Panc1 (cell line): ENCODE results near the gene PYM1. TPM values are rescaled to one million over a fixed set of nuclear protein-coding genes. Genes with fewer than 3 reads are reported as not detected.

Source experiments
- ATAC-seq: fragments of 200-7000 bp; cut with Tn5 transposase; 2 replicates; pipeline ENCODE4 v1.9.1; 2020; ENCODE audit warnings: mild to moderate bottlenecking, moderate library complexity
- BruUV-seq: library from RNA; stranded (reverse); fragments of 400-500 nt; replicated peaks from 2 replicates; lab custom pipeline; 2021; lab: Mats Ljungman, UMichigan
- CTCF ChIA-PET: fragments of 300-600 bp; sonication (Branson Sonifier 250); formaldehyde crosslinking; loops from one replicate; lab custom pipeline; 2022; ENCODE audit warnings: antibody characterized with exemption; lab: Charles Lee
- POLR2A ChIA-PET: fragments of 300-600 bp; sonication (Branson Sonifier 250); formaldehyde crosslinking; loops from one replicate; lab custom pipeline; 2022; ENCODE audit warnings: antibody characterized with exemption; lab: Charles Lee
- DNase-seq: peaks from one replicate; pipeline ENCODE4 v3.0.0-alpha.2; 2010; ENCODE audit warnings: low read depth, low spot score
- H3K27ac ChIP-seq: 2 replicates; pipeline ENCODE4 v1.5.1; 2011; ENCODE audit warnings: mild to moderate bottlenecking, low read length, inconsistent platforms
- H3K27me3 ChIP-seq: fragments of 200-500 bp; sonication (Bioruptor generic); 2 replicates; pipeline ENCODE4 v1.6.0; 2014; ENCODE audit warnings: low read length, inconsistent platforms; ENCODE audit not compliant: control insufficient read depth, insufficient read depth
- H3K36me3 ChIP-seq: fragments of 200-500 bp; sonication (Bioruptor generic); 2 replicates; pipeline ENCODE4 v1.5.1; 2014; ENCODE audit warnings: inconsistent platforms, mild to moderate bottlenecking, low read length, moderate library complexity; ENCODE audit not compliant: control insufficient read depth, insufficient read depth
- H3K4me1 ChIP-seq: 2 replicates; pipeline ENCODE4 v1.5.1; 2011; ENCODE audit warnings: inconsistent platforms, mild to moderate bottlenecking, low read length, moderate library complexity; ENCODE audit not compliant: control insufficient read depth, insufficient read depth
- H3K4me3 ChIP-seq, 2 experiments: 2 replicates each; pipeline ENCODE4 v1.5.1; 2011 to 2012; ENCODE audit warnings: low read depth in 2 of 2, low read length in 2 of 2, mild to moderate bottlenecking in 2 of 2, inconsistent platforms in 1 of 2, moderate library complexity in 1 of 2
- H3K9me3 ChIP-seq: fragments of 200-500 bp; sonication (Bioruptor generic); 2 replicates; pipeline ENCODE4 v1.5.1; 2014; ENCODE audit warnings: low read depth, mild to moderate bottlenecking, inconsistent platforms, low read length, moderate library complexity; ENCODE audit not compliant: control insufficient read depth, insufficient read depth
- CTCF ChIP-seq: fragments of 450-650 bp; IDR thresholded peaks from 2 replicates; pipeline ENCODE4 v1.5.1; 2017; ENCODE audit warnings: mild to moderate bottlenecking
- POLR2AphosphoS5 ChIP-seq: IDR thresholded peaks from 2 replicates; pipeline ENCODE4 v1.6.1; 2012; ENCODE audit warnings: mild to moderate bottlenecking, low read depth, low read length, moderate library complexity
- REST ChIP-seq, 2 experiments: IDR thresholded peaks; 2 replicates each; pipeline ENCODE4 v1.6.1; 2011 to 2012; ENCODE audit warnings: low read depth in 2 of 2, control low read depth in 1 of 2, low read length in 1 of 2, mild to moderate bottlenecking in 1 of 2, moderate library complexity in 1 of 2; ENCODE audit not compliant: insufficient read depth in 1 of 2
- SIN3A ChIP-seq: IDR thresholded peaks from 2 replicates; pipeline ENCODE4 v1.6.1; 2012; ENCODE audit warnings: low read depth, mild to moderate bottlenecking, low read length, moderate library complexity, borderline replicate concordance; ENCODE audit not compliant: insufficient read depth
- TCF7L2 ChIP-seq: IDR thresholded peaks from 2 replicates; pipeline ENCODE4 v1.6.1; 2011; ENCODE audit warnings: mild to moderate bottlenecking, low read depth, low read length, inconsistent platforms
- in situ Hi-C: cut with HindIII; loops from 2 replicates; pipeline ENCODE4 v1.10.0; 2016; ENCODE audit warnings: low sequenced_read_pairs, low pct_unique_long_range_greater_than_20kb
- intact Hi-C: fragments of 100-400 bp; cut with micrococcal nuclease; formaldehyde crosslinking; loops from one replicate; pipeline ENCODE4 v1.10.0; 2022; ENCODE audit not compliant: unreplicated experiment
- total RNA-seq: library from RNA; stranded (reverse); gene quantifications from one replicate; pipeline ENCODE4 v1.2.1, GENCODE V29; 2021; ENCODE audit not compliant: unreplicated experiment

PYM1 gene
- total RNA-seq, 1 experiment from 2014 or later: 32.2 TPM

GRCh38 chr12:55908726-55909512 is 18.8 kb downstream of the PYM1 start:
- intact Hi-C loops: no loop called here
- H3K36me3 ChIP-seq: peaks cover 2% of the 10 kb centered on the region; the same call in 1 of the 2 replicates
- no TSS peak for BruUV-seq
- H3K27me3 ChIP-seq: no peaks in the 10 kb centered on the region
- no peak for TF ChIP-seq CTCF
- no peak for TF ChIP-seq SIN3A
- no peak for TF ChIP-seq REST (IDR thresholded peaks at IDR 0.05; ENCODE audit: insufficient read depth in 1 of 2, low read depth in 2 of 2, low read length in 1 of 2)
- DNase-seq: no peak
- H3K27ac ChIP-seq: no peak overlapping the region; the same call in 1 of the 2 replicates
- ChIA-PET CTCF (no interaction called here), POLR2A (no interaction called here)
- no peak for ATAC-seq
- no peak overlapping the region for H3K4me3 ChIP-seq
- H3K9me3 ChIP-seq: no peaks in the 10 kb centered on the region
- in situ Hi-C loops: no loop called here
- peaks cover 9% of the 10 kb centered on the region for H3K4me1 ChIP-seq

GRCh38 chr12:55906056-55906455 is 21.6 kb downstream of the PYM1 start:
- intact Hi-C loops (no loop called here), in situ Hi-C loops (no loop called here)
- ATAC-seq: no peak
- H3K4me1 ChIP-seq: peaks cover 9% of the 10 kb centered on the region
- H3K36me3 ChIP-seq: no peaks in the 10 kb centered on the region
- ChIA-PET POLR2A (no interaction called here), CTCF (no interaction called here)
- no TSS peak for BruUV-seq
- no peaks in the 10 kb centered on the region for H3K27me3 ChIP-seq
- H3K4me3 ChIP-seq: no peak overlapping the region
- no peak overlapping the region for H3K27ac ChIP-seq
- no peak for DNase-seq
- TF ChIP-seq CTCF (no peak), POLR2AphosphoS5 (no peak), TCF7L2 (no peak), SIN3A (no peak), REST (IDR thresholded peaks at IDR 0.05; ENCODE audit: insufficient read depth in 1 of 2, low read depth in 2 of 2, low read length in 1 of 2) (no peak)
- H3K9me3 ChIP-seq: no peaks in the 10 kb centered on the region
